ENCODE measurements around the gene SDK1.

SDK1 gene

GRCh38 chr7:4191525-4191924, 890.5 kb downstream of the SDK1 start:
- no peak for TF ChIP-seq CTCF (IDR thresholded peaks at IDR 0.05; ENCODE audit: low read depth, low read length)
- in situ Hi-C loops (cut with HindIII; ENCODE audit: low sequenced_read_pairs) = no loop called here
- no peak overlapping the region for H3K4me3 ChIP-seq (ENCODE audit: low read depth, low read length)
- DNase-seq (ENCODE audit: low read depth, low spot score) = no peak

GRCh38 chr7:4195660-4196059, 894.6 kb downstream of the SDK1 start:
- no peak for TF ChIP-seq CTCF (IDR thresholded peaks at IDR 0.05; ENCODE audit: low read depth, low read length)
- no peak for DNase-seq (ENCODE audit: low read depth, low spot score)
- no peak overlapping the region for H3K4me3 ChIP-seq (ENCODE audit: low read depth, low read length)
- in situ Hi-C loops (cut with HindIII; ENCODE audit: low sequenced_read_pairs) = no loop called here

DNA sequence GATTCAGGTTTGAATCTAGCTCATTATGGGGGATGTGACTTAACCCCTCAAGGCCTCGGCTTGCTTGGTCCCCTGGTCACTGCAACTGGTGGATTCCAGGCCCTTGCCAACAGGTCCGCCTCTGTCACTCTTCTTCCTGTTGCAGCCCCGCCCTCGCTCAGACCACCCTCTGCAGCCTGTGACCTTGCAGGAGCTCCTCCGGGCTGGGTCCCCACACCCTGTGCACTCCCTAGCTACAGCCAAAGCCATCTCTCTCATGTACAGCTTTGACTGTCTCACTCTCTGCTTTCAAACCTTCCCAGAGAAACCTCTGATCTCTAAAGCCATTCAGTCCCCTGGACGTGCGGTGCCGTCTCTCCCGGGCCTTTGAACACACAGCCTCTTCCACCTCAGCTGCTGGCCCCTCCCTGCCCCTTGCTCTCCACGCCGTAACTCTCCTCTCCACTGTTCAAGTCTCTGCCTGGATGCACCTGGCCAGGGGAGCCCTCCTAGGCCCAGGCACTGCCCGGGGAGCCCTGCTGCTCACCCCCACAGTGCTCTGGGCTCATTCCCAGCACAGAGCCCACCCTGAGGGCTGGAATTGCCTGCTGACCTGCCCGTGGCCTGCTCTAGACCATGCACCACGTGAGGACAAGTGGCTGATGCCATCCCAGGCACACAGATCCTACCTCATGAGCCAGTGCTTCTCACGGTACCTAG, 895.2 kb downstream of the SDK1 start:
- in situ Hi-C loops (cut with HindIII; ENCODE audit: low sequenced_read_pairs) = no loop called here
- no peak for DNase-seq (ENCODE audit: low read depth, low spot score)
- no peak overlapping the region for H3K4me3 ChIP-seq (ENCODE audit: low read depth, low read length)
- no peak for TF ChIP-seq CTCF (IDR thresholded peaks at IDR 0.05; ENCODE audit: low read depth, low read length)

DNA sequence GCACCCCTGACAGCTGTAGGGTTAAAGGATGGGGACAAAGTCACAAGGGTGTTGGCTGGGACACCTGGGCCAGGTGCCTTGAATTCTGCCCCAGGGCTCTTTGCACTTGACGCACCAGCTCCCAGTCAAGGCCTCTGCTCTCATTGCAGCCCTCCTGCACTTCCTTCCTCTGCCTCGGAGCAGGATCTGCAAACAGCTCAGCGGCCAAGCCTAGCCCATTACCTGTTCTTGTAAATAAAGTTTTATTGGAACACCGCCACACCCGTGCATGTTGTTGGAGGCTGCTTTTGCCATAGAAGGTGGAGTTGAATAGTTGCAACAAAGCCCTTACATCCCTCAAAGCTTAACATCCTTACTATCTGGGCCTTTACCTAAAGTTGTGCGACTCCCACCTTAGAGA, 897.2 kb downstream of the SDK1 start:
- DNase-seq (ENCODE audit: low read depth, low spot score) = no peak
- no peak for TF ChIP-seq CTCF (IDR thresholded peaks at IDR 0.05; ENCODE audit: low read depth, low read length)
- H3K4me3 ChIP-seq (ENCODE audit: low read depth, low read length) = no peak overlapping the region
- in situ Hi-C loops (cut with HindIII; ENCODE audit: low sequenced_read_pairs) = no loop called here

- no peak for DNase-seq (ENCODE audit: low read depth, low spot score)
- TF ChIP-seq CTCF (IDR thresholded peaks at IDR 0.05; ENCODE audit: low read depth, low read length) = no peak
- no peak overlapping the region for H3K4me3 ChIP-seq (ENCODE audit: low read depth, low read length)
- in situ Hi-C loops (cut with HindIII; ENCODE audit: low sequenced_read_pairs) = no loop called here
These were observed 899.6 kb downstream of the SDK1 start for GRCh38 chr7:4200546-4201094.

DNA sequence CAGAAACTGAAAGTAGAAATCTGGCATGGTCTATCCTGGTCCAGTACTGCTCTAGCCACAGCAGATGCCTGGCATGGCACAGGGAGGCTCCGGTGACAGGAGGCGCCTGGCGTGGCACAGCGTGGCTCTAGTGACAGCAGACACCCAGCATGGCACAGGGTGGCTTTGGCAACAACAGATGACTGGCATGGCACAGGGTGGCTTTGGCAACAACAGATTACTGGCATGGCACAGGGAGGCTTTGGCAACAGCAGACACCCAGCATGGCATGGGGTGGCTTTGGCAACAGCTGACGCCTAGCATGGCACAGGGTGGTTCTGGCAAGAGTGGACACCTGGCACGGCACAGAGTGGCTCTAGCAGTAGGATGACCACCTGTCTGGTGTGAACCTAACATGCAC, 900.5 kb downstream of the SDK1 start:
- H3K4me3 ChIP-seq (ENCODE audit: low read depth, low read length) = no peak overlapping the region
- in situ Hi-C loops (cut with HindIII; ENCODE audit: low sequenced_read_pairs) = no loop called here
- no peak for TF ChIP-seq CTCF (IDR thresholded peaks at IDR 0.05; ENCODE audit: low read depth, low read length)
- no peak for DNase-seq (ENCODE audit: low read depth, low spot score)

All from astrocyte of the spinal cord (primary cell).